HG02852 (cell line): ENCODE measurements around the gene PEBP1.
"Not testable (repeated sequence)": the region's sequence is repeated elsewhere in the genome, so short reads cannot be mapped to it uniquely, and the experiment has no call there.

ENCODE experiments used
- ATAC-seq: cut with Tn5 transposase; IDR thresholded peaks from one replicate; pipeline ENCODE4 v1.9.1; 2021; ENCODE audit warnings: mild to moderate bottlenecking, moderate library complexity; ENCODE audit not compliant: unreplicated experiment

Gene PEBP1

GRCh38 chr12:118129436-118129835, 6.5 kb upstream of the PEBP1 start:
- ATAC-seq = not testable (repeated sequence)

GRCh38 chr12:118136559-118137003, 657 bp downstream of the PEBP1 start:
- ATAC-seq = peak; percentile 34

GRCh38 chr12:118137148-118137678, 1.3 kb downstream of the PEBP1 start:
- no peak for ATAC-seq

GRCh38 chr12:118140825-118141224, 4.9 kb downstream of the PEBP1 start:
- no peak for ATAC-seq

- ATAC-seq = no peak
Measured at GRCh38 chr12:118144499-118144898, 8.6 kb downstream of the PEBP1 start.

GRCh38 chr12:118145113-118145797, 9.3 kb downstream of the PEBP1 start:
- ATAC-seq = peak; percentile 65

- no peak for ATAC-seq
Measured at GRCh38 chr12:118145798-118146156, 9.9 kb downstream of the PEBP1 start.

- ATAC-seq = no peak
Measured at GRCh38 chr12:118148287-118148686, 12.4 kb downstream of the PEBP1 start.

- ATAC-seq = no peak
Measured at GRCh38 chr12:118150625-118151024, 14.7 kb downstream of the PEBP1 start.

GRCh38 chr12:118151755-118152154, 15.8 kb downstream of the PEBP1 start:
- ATAC-seq = no peak

- no peak for ATAC-seq
Measured at GRCh38 chr12:118160536-118160935, 24.6 kb downstream of the PEBP1 start.

GRCh38 chr12:118164798-118165486, 29.0 kb downstream of the PEBP1 start:
- no peak for ATAC-seq

- ATAC-seq = peak; percentile 99
Measured at GRCh38 chr12:118166946-118167345, 31.0 kb downstream of the PEBP1 start.

GRCh38 chr12:118175823-118176447, 40.0 kb downstream of the PEBP1 start:
- ATAC-seq = peak; percentile 52

GRCh38 chr12:118183155-118183554, 47.2 kb downstream of the PEBP1 start:
- no peak for ATAC-seq

GRCh38 chr12:118183711-118184110, 47.8 kb downstream of the PEBP1 start:
- no peak for ATAC-seq

- no peak for ATAC-seq
Measured at GRCh38 chr12:118185602-118186397, 49.9 kb downstream of the PEBP1 start.

- no peak for ATAC-seq
Measured at GRCh38 chr12:118187751-118188435, 52.0 kb downstream of the PEBP1 start.

- ATAC-seq = no peak
Measured at GRCh38 chr12:118188690-118189371, 52.9 kb downstream of the PEBP1 start.

GRCh38 chr12:118189741-118190191, 53.8 kb downstream of the PEBP1 start:
- no peak for ATAC-seq
